ELF-1 (cell line): Measurements from ENCODE around the gene COL6A3.

Experiments used
- DNase-seq: peaks from one replicate; pipeline ENCODE4 v3.0.0-alpha.2; 2016; ENCODE audit warnings: low read depth, low spot score

Gene COL6A3, protein sequence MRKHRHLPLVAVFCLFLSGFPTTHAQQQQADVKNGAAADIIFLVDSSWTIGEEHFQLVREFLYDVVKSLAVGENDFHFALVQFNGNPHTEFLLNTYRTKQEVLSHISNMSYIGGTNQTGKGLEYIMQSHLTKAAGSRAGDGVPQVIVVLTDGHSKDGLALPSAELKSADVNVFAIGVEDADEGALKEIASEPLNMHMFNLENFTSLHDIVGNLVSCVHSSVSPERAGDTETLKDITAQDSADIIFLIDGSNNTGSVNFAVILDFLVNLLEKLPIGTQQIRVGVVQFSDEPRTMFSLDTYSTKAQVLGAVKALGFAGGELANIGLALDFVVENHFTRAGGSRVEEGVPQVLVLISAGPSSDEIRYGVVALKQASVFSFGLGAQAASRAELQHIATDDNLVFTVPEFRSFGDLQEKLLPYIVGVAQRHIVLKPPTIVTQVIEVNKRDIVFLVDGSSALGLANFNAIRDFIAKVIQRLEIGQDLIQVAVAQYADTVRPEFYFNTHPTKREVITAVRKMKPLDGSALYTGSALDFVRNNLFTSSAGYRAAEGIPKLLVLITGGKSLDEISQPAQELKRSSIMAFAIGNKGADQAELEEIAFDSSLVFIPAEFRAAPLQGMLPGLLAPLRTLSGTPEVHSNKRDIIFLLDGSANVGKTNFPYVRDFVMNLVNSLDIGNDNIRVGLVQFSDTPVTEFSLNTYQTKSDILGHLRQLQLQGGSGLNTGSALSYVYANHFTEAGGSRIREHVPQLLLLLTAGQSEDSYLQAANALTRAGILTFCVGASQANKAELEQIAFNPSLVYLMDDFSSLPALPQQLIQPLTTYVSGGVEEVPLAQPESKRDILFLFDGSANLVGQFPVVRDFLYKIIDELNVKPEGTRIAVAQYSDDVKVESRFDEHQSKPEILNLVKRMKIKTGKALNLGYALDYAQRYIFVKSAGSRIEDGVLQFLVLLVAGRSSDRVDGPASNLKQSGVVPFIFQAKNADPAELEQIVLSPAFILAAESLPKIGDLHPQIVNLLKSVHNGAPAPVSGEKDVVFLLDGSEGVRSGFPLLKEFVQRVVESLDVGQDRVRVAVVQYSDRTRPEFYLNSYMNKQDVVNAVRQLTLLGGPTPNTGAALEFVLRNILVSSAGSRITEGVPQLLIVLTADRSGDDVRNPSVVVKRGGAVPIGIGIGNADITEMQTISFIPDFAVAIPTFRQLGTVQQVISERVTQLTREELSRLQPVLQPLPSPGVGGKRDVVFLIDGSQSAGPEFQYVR (N-terminal part only)

DNA sequence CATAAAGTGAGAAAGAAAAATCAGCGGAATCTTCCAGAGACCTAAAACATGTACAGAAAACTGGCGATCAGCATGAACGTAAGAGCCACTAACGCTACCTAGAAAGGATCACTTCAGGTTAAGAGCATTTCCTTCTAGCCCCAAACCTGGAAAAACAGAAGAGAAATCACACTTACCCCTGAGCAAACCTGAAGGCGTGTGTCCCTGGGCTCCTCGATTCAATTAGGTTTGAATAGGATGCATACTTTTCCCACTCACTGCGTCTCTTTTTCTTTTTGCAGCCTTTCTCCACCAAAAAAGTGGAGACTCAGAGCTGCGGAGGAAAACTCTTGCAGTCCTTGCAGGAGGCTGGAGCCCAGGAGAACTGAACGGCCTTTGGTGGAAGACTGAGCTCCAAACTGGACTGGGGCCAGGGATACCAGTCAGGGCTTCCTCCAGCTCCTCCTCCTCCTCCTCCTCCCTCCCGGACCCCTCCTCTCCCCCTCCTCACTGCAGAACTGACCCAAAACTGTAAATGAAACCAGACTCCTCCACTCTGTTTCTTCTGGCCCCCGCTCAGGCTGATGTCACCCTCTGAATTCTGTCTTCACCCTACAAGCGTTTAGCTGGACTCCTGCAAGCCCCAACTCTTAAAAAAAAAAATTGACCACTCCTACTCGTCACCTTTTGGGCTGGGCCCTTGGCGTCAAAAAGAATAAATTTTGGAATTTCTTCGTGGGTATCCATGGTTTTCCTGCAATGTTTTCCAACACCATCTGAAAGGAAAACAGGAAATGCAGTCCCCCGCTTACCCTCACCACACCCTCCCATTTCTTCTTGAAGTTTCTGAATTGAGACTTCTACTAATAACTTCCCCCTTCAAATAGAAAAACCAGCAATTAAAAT, at the start of gene COL6A3:
TSS of gene COL6A3 (minus strand) at position 388 of the 885 bp plus-strand sequence. CDS start 17,347 bp downstream, outside the sequence.
- DNase-seq = no peak

DNA sequence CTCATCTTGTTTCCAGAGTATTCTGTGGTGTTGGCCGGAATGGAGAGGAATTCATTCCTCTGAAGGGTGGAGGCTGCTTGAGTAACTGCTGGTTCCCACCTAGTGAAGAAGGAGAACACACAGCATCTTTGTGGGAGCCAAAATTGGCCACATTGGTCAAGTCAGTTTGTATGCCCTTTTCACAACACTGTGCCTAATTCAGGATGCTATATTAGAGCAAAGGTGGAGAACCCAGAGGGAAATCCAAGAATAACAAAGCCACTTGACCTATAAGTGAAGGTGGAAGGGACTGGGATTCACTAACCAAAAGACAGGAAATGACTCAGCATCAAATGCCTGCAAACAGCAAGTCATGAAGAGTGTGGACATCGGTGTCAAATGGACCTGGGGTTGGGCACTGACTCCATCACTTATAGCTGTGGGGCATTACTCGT, 45.8 kb upstream of the COL6A3 start:
- DNase-seq = no peak

DNA sequence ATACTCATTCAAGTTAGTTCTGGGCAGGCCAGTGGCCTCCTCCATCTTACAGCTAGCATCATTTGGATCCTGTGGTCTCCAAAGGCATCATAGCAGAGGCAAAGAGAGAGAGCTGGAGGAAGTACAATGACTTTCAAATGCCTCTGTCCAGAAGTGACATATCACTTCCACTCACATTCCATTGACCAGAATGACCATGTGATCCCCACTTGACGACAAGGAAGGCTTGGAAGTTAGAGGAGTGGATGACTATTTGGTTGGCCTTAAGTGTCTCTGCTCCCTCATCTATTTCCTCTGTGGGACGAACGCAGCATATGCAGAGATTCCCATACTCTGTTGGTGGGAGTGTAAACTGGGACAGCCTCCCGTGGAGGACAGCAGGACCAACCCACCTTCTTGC, 45.3 kb upstream of the COL6A3 start:
- no peak for DNase-seq

DNA sequence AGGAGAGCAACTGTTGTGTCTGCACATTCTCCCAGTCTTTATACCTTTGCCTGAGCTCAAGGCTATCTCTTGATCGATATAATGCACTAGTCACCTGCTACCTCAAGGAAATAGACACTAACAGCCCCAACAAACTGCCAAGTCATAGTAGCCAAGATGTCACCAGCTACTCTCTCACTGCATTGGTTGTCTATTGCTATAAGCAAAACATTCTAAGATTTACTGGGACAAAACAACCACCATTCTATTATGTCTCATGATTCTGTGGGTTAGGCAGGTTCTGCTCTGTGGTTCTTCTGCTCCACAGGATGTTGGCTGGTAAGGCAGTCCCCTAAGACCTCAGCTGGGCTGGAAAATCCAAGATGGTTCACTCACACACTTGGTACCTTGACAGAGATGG, 44.6 kb upstream of the COL6A3 start:
- DNase-seq = no peak

DNA sequence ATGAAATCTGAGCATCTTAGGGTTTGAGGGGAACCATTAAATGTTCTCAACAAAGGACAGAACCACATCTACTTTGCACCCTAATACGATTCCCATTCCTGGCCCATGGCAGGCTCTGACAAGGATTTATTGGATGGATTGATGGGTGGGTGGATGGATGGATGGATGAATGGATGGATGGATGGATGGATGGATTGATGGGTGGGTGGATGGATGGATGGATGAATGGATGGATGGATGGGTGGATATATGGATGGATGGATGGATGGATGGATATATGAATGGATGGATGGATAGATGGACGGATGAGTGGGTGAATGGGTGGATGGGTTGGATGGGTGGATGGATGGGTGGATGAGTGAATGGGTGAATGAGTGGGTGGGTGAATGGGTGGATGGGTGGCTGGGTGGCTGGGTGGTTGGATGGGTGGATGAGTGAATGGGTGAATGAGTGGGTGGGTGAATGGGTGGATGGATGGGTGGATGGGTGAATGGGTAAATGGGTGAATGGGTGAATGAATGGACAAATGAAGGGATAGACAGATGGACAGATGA, 43.5 kb upstream of the COL6A3 start:
- no peak for DNase-seq

DNA sequence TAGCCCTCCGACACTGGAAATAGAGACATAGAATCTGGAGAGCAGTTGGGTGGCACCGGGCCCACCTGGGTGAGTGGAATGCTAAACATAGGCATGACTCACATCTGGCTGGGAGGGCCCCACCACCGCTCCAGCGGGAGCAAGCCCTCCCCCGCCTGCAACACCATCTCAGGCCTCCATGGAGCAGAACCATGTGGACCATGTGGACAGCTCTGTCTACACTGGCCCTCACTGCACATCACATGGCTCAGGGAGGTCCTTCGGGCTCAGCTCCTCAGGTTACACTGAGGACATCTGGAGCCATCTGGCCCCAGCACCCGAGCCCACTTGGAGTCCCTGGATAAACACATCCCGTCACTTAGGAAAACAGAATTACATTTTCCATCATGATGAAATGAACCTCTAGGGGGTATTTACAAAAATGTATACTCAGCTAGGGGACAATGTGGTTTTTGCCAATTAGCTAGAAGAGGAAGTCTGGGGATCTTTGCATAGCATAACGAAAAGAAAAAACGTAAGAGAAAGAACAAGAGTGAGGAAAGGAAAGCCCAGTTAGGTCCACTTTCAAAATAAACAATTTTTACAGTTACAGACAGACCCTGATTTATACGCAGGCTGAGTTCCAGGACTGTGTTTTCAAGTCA, 42.4 kb upstream of the COL6A3 start:
- DNase-seq = no peak

DNA sequence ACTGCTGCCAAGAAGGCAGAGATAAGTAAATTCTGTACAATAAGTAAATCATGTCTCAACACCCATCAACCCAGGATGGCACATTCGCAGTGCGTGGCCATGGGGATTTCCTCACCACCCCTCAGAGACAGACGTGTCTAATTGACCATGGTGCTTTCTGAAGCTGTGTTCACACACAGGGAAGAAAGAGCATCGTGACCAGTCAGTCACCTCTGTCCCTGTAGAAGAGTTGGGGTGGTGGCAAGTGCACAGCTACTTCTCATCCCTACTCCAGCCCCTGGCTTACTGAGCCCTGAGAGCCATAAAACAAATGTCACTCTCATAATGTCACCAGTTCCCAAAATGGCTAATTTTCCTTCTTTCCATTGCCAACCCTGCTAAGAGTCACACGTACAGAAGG, 41.8 kb upstream of the COL6A3 start:
- DNase-seq = no peak

- DNase-seq = no peak
Measured at GRCh38 chr2:237453671-237454070, 39.7 kb upstream of the COL6A3 start.

DNA sequence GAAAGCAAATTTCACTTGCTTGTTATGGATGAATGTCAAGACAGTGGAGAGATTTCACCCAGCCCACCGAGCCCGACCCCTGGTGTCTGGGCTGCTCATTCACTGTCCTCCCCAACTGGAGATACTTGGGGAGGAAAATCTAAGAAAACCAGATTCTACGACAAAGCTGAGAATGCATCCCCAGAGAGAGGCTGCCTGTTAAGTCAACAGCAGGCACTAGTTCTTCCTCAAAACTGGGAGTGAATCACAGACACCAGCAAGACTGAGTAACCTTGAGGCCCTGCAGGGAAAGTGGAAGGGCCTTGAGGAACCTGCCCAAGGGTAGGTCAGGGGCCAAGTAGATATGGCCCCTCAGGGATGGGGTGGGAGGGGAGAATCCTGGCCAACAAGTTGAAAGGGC, 38.9 kb upstream of the COL6A3 start:
- DNase-seq = no peak

DNA sequence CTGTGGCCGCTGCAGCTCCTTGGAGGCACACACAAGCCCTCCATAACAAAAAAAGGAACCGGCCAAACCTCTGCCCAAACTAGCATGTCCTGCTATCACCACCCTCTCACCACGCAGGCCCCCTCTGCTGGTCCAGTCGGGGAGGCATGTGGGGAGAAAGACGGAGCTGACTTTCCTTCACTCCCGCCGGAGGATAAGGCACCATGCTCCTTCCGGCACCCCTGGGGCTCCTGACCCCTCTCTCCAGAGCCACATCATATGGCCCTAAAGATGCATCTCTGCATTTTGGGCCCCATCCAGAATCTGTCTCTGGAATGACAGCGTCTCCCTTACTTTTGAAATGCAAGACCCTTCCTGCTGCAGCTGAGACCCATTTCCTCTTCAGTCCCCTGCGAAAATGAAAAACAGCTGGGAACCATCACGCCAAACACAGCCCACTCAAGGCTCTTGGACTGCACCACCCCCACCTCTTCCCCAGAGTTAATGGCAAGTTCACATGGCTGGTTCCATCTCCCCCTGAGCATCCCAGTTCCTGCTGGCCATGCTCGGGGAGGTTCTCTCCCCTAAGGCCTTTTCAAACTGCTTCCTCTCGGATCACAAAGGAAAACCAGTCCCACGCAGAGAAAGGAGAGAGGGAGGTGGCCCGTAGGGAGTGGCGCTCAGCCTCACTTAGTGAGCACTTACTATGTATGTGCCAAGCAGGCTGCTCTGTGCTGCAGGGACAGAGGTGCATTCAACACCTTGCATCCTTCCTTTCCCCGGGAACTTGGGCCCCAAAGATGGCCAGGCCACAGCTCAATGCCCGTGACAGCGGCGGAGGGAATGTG, 37.9 kb upstream of the COL6A3 start:
- DNase-seq = peak; percentile 62

DNA sequence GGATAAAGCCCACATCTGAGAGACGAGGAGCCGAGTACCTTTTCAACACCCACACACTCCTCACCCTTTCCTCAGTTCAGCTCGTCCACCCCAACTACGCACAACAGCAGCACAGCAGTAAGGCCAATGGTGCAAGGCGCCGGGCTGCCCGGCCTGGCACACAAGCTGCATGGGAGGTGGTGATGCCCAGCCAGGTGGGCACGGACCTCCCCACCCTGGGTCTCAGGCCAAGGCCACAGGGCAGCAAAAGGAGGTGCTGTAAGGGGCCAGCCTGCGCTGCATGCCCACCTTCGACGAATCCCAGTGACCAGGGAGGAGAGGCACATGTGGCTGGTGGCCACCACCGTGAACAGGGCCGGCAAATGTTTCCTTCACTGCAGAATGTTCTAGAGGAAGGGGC, 36.6 kb upstream of the COL6A3 start:
- DNase-seq = no peak

- no peak for DNase-seq
Measured at GRCh38 chr2:237450108-237450507, 36.1 kb upstream of the COL6A3 start.

DNA sequence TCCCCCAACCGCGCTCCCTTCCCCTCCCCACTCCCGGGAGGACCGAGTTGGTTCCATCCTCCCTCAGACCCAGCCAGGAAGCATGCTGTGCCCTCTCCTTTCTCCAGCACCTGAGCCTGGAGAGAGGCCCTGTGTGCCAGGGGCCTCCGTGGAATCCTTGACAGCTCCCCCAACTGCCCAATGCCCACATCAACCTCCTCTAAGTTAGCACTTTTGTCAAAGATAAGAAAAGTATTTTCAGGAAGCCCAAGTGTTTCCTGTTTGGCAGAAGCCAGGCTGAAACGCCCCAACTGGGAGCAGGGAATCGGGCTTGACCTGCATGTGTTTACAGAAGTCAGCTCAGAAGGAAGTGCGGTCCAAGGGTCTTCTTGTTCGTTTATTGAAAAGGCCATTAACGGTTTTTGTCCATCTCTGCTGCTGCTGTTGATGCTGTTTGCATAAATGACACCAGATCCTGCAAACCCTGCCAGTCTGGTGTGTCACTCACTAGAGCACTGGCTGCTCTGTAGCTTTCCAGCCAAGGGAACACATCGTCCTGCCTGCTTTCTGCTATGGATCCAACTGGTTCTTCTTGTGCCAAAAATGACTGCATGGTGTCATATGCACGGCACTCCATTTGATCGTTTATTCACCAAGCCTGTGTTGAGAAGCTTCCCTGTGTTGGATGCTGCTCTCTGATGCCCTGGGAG, 35.4 kb upstream of the COL6A3 start:
- no peak for DNase-seq

DNA sequence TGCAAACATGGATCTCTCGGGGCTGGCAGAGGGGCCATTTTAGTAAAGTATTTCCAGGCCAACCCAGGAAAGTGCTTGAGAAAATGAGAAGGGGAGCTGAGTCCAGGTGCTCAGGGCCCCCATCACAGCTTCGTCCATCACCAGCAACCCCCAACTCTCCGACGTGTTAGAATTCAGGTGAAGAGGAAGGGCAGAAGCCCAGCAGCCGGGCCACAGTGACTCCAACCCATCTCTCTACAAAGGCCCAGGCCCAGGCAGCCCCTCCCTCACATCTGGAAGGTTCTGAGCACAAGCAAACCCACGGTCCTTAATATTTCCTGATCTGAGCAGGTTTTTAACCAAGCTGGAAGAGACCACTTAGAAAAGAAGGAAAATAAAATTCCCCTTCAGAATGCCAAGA, 34.7 kb upstream of the COL6A3 start:
- no peak for DNase-seq

DNA sequence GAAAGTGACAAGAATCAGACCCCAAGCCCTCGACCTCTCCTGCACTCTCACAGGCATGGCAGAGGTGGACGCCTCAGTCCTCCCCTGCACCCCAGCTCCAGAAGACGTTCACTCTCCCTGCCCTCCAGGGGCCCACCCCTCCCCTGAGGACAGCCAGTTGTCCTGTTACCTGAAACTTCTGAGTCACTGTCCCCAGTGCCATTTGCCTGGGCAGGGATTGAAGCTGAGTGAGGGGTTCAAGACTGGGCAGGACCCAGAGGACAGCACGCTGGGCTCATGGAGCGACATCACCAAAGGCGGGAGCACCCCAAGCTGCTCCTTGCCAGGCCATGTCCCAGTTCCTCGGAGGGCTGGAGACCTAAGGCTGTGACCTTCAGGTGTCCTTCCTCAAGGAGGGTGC, 34.2 kb upstream of the COL6A3 start:
- DNase-seq = no peak

DNA sequence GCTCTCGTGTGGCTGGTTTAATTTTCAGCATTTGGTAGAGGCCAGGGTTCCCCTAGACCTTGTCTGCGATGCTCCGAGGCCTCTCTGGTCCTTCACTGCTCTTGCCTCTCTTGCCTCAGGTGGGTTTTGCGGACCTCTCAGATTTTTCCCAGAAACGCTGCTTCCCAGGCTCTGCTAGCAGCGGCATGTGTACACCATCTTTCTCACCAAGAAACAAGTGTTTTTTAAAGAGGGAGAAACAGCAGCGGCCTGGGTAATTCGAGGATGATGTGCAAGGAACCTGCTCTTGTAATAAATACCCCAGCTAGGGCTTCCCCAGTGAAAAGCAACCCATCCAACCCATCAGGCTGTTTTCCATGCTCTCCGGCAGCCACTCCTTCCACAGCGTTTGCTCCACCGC, 33.5 kb upstream of the COL6A3 start:
- DNase-seq = no peak

DNA sequence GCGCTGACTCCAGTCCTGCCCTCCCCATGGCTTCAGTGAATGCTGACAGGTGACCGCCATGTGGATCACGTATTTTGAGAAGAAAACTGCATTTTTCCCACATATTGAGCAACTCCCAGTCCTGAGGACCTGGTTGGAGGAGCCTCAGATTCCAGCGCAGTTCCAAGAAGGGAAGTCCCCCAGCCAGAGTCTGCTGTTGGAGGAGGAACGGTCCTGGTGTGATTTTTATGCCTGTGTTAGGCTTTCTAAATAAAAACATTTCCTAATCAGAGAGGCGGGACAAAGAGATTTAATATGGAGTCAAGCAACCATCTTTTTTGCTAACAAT, 32.3 kb upstream of the COL6A3 start:
- no peak for DNase-seq

DNA sequence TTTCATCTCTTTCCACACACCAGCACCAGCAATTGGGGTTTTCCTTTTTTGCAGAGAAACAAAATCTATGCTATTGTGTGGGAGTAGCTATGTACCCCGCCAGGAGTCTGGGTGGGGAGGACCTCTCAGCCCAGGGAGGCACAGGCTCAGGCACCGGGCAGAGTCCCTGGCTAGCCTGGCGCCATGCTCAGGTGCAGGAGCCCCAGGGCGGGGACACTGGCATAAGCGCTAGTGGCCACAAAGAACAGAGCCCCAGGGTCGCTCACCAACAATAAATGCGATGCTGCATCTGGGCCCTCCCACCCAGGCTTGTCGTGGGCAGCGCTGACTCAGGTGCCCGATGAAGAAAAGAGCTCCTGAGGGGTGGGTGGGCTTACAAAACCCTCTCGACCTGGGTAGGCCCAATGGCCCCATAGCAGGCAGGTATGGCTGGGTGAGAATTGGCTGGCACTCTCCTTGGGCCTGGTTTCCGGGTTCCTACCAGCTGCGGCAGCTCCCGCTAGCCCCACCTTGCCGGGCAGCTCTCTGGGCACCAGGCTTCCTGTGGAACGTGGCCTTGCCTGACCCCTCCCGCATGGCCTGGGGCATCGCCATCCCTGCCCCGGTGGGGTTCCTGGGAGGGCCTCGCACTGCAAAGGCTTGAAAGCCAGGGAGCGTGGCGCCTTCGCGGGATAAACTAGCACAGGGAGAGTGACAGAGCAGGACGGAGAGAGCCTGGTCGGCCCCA, 31.8 kb upstream of the COL6A3 start:
- peak; percentile 37 for DNase-seq
